Esophagus muscularis mucosa (tissue), 4 donors: ENCODE results near the gene NUBPL. TPM values are rescaled to one million over a fixed set of nuclear protein-coding genes. Genes with fewer than 3 reads are reported as not detected.
"Not testable (repeated sequence)": the region's sequence is repeated elsewhere in the genome, so short reads cannot be mapped to it uniquely, and the experiment has no call there.

ENCODE experiments used
- DNase-seq: peaks from one replicate; pipeline ENCODE4 v3.0.0-alpha.2; 2017; ENCODE audit errors: extremely low spot score
- H3K27ac ChIP-seq, 4 donors: fragments of 200-600 bp; sonication (generic); replicated peaks in 1 of 4; 1 replicate in 3 of 4; 2 replicates in 1 of 4; pipeline ENCODE4 v1.5.1; 2016 to 2019; ENCODE audit warnings: mild to moderate bottlenecking in 1 of 4
- H3K27me3 ChIP-seq, 4 donors: fragments of 200-600 bp; sonication (generic); one replicate each; pipeline versions ENCODE4 v1.5.1 to v1.6.0; 2016 to 2019
- H3K36me3 ChIP-seq, 4 donors: fragments of 200-600 bp; sonication (generic); one replicate each; pipeline ENCODE4 v1.5.1; 2016 to 2019
- H3K4me1 ChIP-seq, 4 donors: fragments of 200-600 bp; sonication (generic); one replicate each; pipeline ENCODE4 v1.5.1; 2016 to 2019
- H3K4me3 ChIP-seq, 4 donors: fragments of 200-600 bp; sonication (generic); 1 replicate in 2 of 4; 2 replicates in 2 of 4; pipeline ENCODE4 v1.5.1; 2016 to 2019; ENCODE audit warnings: mild to moderate bottlenecking in 4 of 4, moderate library complexity in 1 of 4
- H3K9me3 ChIP-seq, 4 donors: fragments of 200-600 bp; sonication (generic); 1 replicate in 3 of 4; 2 replicates in 1 of 4; pipeline ENCODE4 v1.5.1; 2016 to 2019
- CTCF ChIP-seq, 3 experiments: fragments of 200-600 bp in 2 of 3; fragments of 450-650 bp in 1 of 3; sonication (generic) in 2 of 3; IDR thresholded peaks; one replicate each; pipeline ENCODE4 v1.5.1; 2017 to 2019; ENCODE audit warnings: antibody characterized with exemption in 3 of 3, mild to moderate bottlenecking in 2 of 3, moderate library complexity in 1 of 3
- EP300 ChIP-seq: sonication (generic); formaldehyde crosslinking; IDR thresholded peaks from one replicate; pipeline ENCODE4 v1.6.1; 2017; ENCODE audit warnings: antibody characterized with exemption
- POLR2A ChIP-seq: fragments of 450-650 bp; IDR thresholded peaks from one replicate; pipeline ENCODE4 v1.6.1; 2017; ENCODE audit warnings: antibody characterized with exemption, moderate library complexity, mild to moderate bottlenecking, low read depth
- POLR2AphosphoS5 ChIP-seq, 2 donors: sonication (generic); formaldehyde crosslinking; IDR thresholded peaks; one replicate each; pipeline ENCODE4 v1.6.1; 2017; ENCODE audit warnings: antibody characterized with exemption in 2 of 2
- WGBS: methylation state at CpG from one replicate; pipeline ENCODE4 v1.1.5; 2018; 5-methylcytosine and 5-hydroxymethylcytosine counted together
- intact Hi-C: fragments of 100-400 bp; cut with DNase I; formaldehyde crosslinking; loops from one replicate; pipeline ENCODE4 v1.15.1; 2023
- total RNA-seq, 4 donors: library from RNA; depleted of rRNA; stranded (reverse); fragments of >200 nt; gene quantifications; one replicate each; pipeline versions ENCODE4 v1.1.0 to v1.2.1, GENCODE V29; 2016

Gene NUBPL
- total RNA-seq, 4 donors from 2014 or later, result 10.3 to 13.6 (median 12.8) TPM

DNA sequence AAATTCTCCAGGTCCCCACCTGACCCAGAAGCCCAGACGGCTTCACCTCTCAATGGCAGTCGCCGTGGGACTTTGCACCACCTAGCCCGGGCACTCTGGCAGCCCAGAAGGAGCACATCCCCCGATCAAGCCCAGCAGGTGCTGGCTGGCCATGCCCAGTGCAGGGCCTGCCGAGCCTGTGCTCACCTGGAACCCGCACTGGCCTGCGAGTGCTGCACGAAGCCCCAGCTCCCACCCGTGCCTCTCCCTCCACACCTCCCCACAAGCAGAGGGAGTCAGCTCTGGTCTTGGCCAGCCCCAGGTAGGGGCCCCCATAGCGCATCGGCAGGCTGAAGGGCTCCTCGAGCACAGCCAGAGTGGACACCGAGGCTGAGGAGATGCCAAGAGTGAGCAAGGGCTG lies 144.5 kb downstream of the NUBPL start:
- Histone ChIP-seq H3K9me3 (peaks cover 0 to 6% (median 0%) of the 10 kb centered on the region in 4 donors), H3K36me3 (peaks cover 8 to 28% (median 12%) of the 10 kb centered on the region in 4 donors), H3K27ac (no peak overlapping the region), H3K4me1 (no peaks in the 10 kb centered on the region), H3K27me3 (no peaks in the 10 kb centered on the region), H3K4me3 (no peak overlapping the region)
- TF ChIP-seq EP300 (no peak), POLR2AphosphoS5 (IDR thresholded peaks at IDR 0.05) (no peak), POLR2A (no peak), CTCF (IDR thresholded peaks at IDR 0.05) (no peak)
- WGBS, result 94% methylated on average over 8 of the region's 14 CpGs
- DNase-seq, result no peak
- intact Hi-C loops, result no loop called here

GRCh38 chr14:31708661-31709060 lies 147.5 kb downstream of the NUBPL start:
- H3K4me1 ChIP-seq, H3K4me3 ChIP-seq, DNase-seq, H3K27ac ChIP-seq, H3K9me3 ChIP-seq, intact Hi-C loops, H3K27me3 ChIP-seq: not testable (repeated sequence)
- H3K36me3 ChIP-seq, result peaks cover 8 to 31% (median 12%) of the 10 kb centered on the region in 4 donors
- WGBS, result 95% methylated on average over 7 of the region's 7 CpGs

DNA sequence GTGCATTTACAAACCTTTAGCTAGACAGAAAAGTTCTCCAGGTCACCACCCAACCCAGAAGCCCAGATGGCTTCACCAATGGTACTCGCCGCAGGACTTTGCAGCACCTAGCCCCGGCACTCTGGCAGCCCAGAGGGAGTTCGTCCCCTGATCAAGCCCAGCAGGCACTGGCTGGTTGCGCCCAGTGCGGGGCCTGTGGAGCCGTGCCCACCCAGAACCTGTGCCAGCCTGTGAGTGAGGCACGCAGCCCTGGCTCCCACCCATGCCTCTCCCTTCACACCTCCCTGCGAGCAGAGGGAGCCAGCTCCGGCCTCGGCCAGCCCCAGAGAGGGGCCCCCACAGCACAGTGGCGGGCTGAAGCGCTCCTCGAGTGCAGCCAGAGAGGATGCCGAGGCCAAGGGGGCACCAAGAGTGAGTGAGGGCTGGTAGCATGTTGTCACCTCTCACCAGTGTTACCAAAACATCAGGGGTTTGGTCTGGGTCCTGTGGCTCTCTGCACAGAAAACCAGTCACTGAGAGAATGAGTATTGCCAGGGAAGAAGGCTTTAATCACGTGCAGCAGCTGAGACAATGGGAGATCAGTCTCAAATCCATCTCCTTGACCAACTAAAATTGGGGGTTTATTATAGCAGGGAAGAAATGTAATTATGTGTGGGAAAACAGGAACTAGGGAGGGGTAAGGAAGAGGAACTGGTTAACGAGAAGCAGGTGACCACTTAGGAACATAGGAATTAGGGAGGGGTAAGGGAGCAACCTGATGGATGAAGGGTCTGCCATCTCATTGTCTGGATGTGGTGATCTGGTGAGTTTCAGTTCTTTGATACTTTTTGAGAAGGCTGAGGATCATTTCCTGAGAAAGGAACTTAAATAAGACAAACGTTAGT lies 151.3 kb downstream of the NUBPL start:
- Histone ChIP-seq H3K4me3 (no peak overlapping the region), H3K27me3 (no peaks in the 10 kb centered on the region), H3K36me3 (peaks cover 0 to 8% (median 0%) of the 10 kb centered on the region in 4 donors), H3K4me1 (peaks cover 0 to 1% (median under 1%) of the 10 kb centered on the region in 4 donors), H3K9me3 (no peaks in the 10 kb centered on the region), H3K27ac (no peak overlapping the region)
- no peak for DNase-seq
- 93% methylated on average over 18 of the region's 18 CpGs for WGBS
- intact Hi-C loops, result no loop called here
- TF ChIP-seq CTCF (IDR thresholded peaks at IDR 0.05) (no peak), POLR2AphosphoS5 (IDR thresholded peaks at IDR 0.05) (no peak), EP300 (no peak), POLR2A (no peak)

DNA sequence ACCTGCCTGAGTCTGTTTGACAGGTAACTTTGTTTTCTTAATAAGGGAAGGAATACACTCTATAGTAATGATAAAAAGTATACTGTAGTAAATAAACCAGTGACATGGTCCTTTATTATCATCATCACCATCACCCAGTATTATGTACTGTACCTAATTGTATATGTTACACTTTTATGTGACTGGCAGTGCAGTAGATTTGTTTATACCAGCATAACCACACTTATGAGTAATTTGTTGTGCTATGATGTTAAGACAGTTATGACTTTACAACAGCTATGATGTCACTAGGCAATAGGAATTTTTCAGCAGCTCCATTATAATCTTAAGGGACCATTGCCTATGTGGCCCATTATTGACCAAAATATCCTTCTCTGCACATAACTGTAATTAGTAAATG lies 155.0 kb downstream of the NUBPL start:
- TF ChIP-seq POLR2AphosphoS5 (IDR thresholded peaks at IDR 0.05) (no peak), EP300 (no peak), POLR2A (no peak), CTCF (IDR thresholded peaks at IDR 0.05) (no peak)
- Histone ChIP-seq H3K36me3 (peaks cover 0 to 8% (median 0%) of the 10 kb centered on the region in 4 donors), H3K4me3 (no peak overlapping the region), H3K4me1 (peaks cover 7 to 11% (median 8%) of the 10 kb centered on the region in 4 donors), H3K9me3 (no peaks in the 10 kb centered on the region), H3K27ac (no peak overlapping the region), H3K27me3 (no peaks in the 10 kb centered on the region)
- no peak for DNase-seq
- intact Hi-C loops, result no loop called here

GRCh38 chr14:31717294-31718085 lies 156.3 kb downstream of the NUBPL start:
- Histone ChIP-seq H3K27ac (no peak overlapping the region), H3K36me3 (peaks cover 0 to under 1% (median 0%) of the 10 kb centered on the region in 4 donors), H3K9me3 (no peaks in the 10 kb centered on the region), H3K4me3 (no peak overlapping the region), H3K4me1 (peaks cover 7 to 11% (median 8%) of the 10 kb centered on the region in 4 donors), H3K27me3 (no peaks in the 10 kb centered on the region)
- TF ChIP-seq CTCF (IDR thresholded peaks at IDR 0.05) (no peak), POLR2A (no peak), EP300 (no peak), POLR2AphosphoS5 (IDR thresholded peaks at IDR 0.05) (no peak)
- 51% methylated on average over 3 of the region's 3 CpGs for WGBS
- intact Hi-C loops, result no loop called here
- DNase-seq, result no peak
